HG02870 (cell line): ENCODE measurements around the gene OR10A3.
A peak's percentile ranks its signal among the peaks of the same experiment; 100 is the strongest.

ENCODE experiments used
- ATAC-seq: cut with Tn5 transposase; IDR thresholded peaks from one replicate; pipeline ENCODE4 v1.9.1; 2021; ENCODE audit warnings: mild to moderate bottlenecking, moderate library complexity; ENCODE audit not compliant: unreplicated experiment

Gene OR10A3

DNA sequence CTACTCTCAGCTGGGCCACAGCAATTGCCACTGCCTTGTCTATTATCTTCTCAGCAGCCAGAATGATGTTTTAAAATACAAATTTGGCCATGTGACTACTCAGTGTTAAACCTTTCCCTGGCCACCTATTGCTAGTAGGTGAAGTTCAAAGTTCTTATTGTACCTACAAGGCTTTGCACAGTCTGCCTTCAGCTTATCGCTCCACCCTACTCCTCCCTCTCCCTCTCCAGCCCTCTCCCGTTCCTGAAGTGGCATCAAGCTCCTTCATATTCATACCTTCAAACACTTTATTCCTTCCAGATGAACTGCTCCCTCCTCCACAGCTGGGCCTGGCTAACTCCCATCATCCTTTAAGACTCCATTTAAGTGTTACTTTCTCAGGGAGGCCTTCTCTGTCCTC lies 47.7 kb downstream of the OR10A3 start:
- no peak for ATAC-seq

DNA sequence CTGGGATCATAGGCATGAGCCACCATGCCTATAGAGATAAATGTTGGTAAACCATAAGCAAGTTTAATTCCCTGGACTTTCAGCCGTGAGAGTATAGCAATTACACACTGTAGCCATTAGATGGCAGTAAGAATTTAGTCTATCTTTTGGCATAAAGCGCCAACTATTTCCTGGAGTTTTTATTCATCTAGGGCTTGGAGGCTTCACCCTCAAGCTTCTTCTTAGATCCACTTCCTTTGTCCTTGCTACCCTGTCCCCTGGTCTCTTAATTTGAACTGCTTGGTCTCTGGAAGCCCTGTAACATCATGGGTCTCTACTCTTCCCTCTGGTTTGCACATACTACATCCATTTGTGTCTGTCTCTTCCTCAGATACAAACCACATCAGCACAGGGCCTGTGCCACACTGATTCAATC lies 48.7 kb downstream of the OR10A3 start:
- peak; percentile 56 for ATAC-seq

DNA sequence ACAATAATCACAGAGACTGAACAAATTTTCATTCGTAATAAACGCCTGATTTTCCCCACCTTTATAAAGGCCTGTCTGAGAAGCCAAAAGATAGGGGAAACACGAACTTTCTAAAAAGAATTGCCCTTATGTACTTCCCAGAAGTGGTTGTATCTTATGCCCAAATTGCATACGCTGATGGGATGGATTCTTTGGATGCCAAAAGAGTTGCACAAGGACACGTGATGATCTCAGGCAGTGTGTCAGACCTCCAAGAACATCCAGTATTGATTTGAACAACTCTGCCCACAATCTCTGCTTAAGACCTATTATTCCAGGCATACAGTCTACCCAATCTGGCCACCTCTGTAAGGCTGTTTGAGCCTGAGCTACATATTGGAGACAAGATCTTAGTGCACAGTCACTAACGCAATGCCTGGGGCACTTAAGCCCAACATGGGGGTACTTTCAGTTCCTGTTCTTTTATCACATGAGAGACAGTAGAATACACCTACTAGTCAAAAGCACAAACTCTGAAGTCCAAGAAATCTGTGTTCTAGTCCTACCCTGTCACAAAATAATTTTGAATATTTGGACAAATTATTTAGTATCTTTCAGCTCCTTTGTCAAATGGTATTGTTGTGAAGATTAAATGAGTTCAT lies 49.3 kb downstream of the OR10A3 start:
- ATAC-seq: peak; percentile 51

DNA sequence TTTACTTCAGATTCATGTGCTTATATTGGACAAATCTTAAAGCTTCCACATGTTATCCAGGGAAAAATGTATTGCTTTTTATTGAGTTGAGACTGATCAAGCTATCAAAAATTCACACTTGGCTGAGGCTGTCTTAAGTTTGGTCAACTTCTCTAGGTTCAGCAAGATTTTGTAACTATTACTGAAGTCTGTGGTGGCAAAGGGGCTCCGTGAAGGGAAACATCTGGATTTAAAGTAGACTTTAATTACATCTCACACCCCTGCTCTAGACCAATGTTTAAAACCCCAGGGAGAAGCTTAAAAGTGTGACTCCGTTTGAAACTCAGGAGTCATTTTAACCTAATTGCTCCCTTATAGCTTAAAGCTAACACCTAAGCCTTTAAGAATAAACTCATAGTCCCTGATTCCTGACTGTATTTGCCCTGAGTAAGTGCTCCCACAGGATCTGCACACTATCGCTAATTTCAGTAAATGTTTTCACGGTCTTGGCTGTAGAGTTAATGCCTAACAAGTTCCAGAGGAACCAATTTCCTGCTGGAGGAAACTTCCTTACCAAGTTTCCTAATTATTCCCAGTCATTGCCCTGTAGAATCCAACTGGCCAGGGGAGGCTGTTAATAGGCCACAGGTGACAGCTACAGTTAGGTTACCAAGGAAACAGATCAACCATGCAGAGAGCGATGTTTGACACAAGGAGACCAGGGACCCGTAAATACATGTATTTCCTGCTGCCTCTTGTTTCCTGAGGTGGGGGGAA lies 50.9 kb downstream of the OR10A3 start:
- no peak for ATAC-seq

DNA sequence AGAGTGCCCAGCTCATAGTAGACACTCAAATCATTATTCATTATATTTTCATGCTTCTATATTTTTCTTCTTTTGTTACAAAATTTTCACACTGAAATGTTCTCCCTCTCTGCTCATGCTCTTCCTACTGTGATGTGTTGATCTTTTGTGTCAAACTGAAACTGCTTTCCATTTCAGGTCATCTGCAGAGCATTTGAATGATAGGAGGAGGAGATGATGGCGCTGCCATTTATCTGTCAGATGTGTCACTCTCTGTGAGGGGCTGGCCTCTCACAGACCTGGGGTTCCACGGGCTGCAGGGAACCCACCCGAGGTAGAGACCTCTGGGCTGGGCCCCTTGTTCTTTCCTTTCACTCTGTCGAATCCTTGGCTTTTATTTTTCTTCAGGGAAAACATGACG lies 51.5 kb downstream of the OR10A3 start:
- ATAC-seq: no peak
